Lung microvascular endothelial cell (primary cell): Measurements from ENCODE around the gene SAXO1. TPM values are rescaled to one million over a fixed set of nuclear protein-coding genes. Genes with fewer than 3 reads are reported as not detected.

Experiments
- DNase-seq, 2 donors: peaks; one replicate each; pipeline versions ENCODE4 v3.0.0 to v3.0.0-alpha.2; 2010; ENCODE audit warnings: low read depth in 2 of 2
- total RNA-seq: library from RNA; depleted of rRNA; stranded (reverse); fragments of >200 nt; gene quantifications from 2 replicates; pipeline ENCODE4 v1.2.1, GENCODE V29; 2014

Gene SAXO1
- total RNA-seq, 1 donor from 2014 or later = not detected

DNA sequence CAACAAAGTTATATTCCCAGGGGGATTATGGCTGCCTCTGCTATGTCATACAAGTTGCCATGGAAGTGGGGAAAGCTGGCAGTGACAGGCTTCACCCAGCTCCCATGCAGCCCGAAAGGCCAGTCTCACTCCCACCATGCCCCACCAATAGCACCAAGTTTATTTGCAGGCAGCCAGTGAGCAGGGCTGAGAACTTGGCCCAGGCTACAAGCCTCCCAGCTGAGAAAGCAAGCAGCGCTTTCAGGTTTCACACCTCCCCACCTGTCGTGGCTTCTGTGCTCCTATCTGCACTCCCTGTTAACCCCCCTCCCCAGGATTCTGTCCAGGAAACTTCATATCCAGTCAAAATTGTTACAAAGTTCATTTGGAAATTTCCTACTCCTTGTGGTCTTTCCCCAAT lies 155.0 kb downstream of the SAXO1 start:
- DNase-seq = no peak

Other genes starting within 250 kb of the SAXO1 start
- gene RRAGA, start 16.2 kb upstream of the SAXO1 start, total RNA-seq = 35.7 and 53.0 TPM in 2 replicates
- 9.7 and 10.5 TPM in 2 replicates for gene HAUS6, start 69.7 kb upstream of the SAXO1 start, total RNA-seq
- gene PLIN2, start 94.3 kb upstream of the SAXO1 start, total RNA-seq = 77.6 and 143 TPM in 2 replicates
- 71.3 and 76.8 TPM in 2 replicates for gene DENND4C, start 197.5 kb upstream of the SAXO1 start, total RNA-seq